IPS-NIHi7 (cell line): ENCODE measurements around the gene TRIM60.
"Not testable (repeated sequence)": the region's sequence is repeated elsewhere in the genome, so short reads cannot be mapped to it uniquely, and the experiment has no call there.

Experiments used
- DNase-seq: peaks from one replicate; pipeline ENCODE4 v3.0.0; 2012; ENCODE audit warnings: mixed read lengths; ENCODE audit errors: extremely low spot score

Gene TRIM60

DNA sequence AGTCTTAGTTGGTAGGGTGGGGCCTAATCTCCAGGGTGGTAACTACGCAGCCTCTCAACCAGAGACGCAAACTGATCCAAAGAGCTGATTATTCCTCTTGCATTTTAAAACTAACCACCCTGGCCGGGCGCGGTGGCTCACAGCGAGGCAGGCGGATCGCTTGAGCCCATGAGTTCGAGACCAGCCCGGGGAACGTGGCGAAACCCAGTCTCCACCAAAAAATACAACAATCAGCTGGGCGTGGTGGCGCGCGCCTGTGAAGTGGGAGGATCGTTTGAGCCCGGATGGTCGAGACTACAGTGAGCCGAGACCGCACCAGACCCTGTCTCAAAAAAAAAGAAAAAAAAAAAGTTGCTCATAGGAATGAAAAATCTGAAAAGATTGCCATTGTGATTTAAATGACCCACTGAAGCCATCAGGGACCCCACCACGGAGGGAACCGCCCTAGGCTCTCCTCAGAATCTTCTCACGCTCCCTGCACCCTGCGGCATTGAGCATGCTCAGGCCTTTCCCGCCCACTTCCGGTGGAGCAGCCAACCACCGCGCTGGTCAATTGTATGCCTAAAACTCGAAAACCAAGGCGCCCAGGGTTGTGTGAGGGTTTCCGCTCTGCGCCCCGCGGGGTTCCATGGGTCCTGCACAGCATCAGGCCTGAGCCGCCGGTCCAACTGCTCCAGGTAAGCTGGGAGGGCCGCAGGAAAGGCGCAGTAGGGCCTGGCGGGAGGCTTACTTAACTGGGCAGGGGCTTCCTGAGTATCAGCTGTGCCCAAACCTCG is at the start of gene TRIM60:
TSS of gene TRIM60 (plus strand) at position 564 of the 776 bp plus-strand sequence. CDS start 8,074 bp downstream, outside the sequence.
- no peak for DNase-seq

- DNase-seq: no peak
Measured at GRCh38 chr4:164989471-164989870, 42.3 kb upstream of the TRIM60 start.

GRCh38 chr4:164990786-164991185 is 41.0 kb upstream of the TRIM60 start:
- not testable (repeated sequence) for DNase-seq

DNA sequence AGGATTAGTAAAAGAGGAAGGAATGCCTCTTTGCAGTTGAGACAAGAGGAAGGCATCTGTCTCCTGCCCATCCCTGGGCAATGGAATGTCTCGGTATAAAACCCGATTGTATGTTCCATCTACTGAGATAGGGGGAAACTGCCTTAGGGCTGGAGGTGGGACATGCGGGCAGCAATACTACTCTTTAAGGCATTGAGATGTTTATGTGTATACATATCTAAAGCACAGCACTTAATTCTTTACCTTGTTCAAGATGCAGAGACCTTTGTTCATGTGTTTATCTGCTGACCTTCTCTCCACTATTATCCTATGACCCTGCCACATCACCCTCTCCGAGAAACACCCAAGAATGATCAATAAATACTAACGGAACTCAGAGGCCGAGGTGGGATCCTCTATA is 35.7 kb upstream of the TRIM60 start:
- not testable (repeated sequence) for DNase-seq

DNA sequence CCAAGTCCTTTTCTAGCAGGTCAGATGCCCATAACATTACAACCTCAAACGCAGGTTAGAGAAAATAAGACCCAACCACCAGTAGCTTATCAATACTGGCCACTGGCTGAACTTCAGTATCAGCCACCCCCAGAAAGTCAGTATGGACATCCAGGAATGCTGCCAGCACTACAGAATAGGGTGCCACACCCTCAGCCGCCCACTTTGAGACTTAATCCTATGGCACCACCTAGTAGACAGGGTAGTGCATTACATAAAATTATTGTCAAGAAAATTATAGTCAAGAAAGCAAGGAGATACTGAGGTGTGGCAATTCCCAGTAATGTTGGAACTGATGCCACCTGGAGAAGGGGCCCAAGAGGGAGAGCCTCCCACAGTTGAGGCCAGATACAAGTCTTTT is 34.5 kb upstream of the TRIM60 start:
- no peak for DNase-seq

- DNase-seq: no peak
Measured at GRCh38 chr4:164997941-164998340, 33.9 kb upstream of the TRIM60 start.

GRCh38 chr4:164998526-164999080 is 33.2 kb upstream of the TRIM60 start:
- DNase-seq: not testable (repeated sequence)

- DNase-seq: not testable (repeated sequence)
Measured at GRCh38 chr4:165001957-165002356, 29.8 kb upstream of the TRIM60 start.

GRCh38 chr4:165005352-165005925 is 26.4 kb upstream of the TRIM60 start:
- no peak for DNase-seq

GRCh38 chr4:165006456-165006855 is 25.3 kb upstream of the TRIM60 start:
- no peak for DNase-seq

GRCh38 chr4:165006886-165007285 is 24.9 kb upstream of the TRIM60 start:
- no peak for DNase-seq

DNA sequence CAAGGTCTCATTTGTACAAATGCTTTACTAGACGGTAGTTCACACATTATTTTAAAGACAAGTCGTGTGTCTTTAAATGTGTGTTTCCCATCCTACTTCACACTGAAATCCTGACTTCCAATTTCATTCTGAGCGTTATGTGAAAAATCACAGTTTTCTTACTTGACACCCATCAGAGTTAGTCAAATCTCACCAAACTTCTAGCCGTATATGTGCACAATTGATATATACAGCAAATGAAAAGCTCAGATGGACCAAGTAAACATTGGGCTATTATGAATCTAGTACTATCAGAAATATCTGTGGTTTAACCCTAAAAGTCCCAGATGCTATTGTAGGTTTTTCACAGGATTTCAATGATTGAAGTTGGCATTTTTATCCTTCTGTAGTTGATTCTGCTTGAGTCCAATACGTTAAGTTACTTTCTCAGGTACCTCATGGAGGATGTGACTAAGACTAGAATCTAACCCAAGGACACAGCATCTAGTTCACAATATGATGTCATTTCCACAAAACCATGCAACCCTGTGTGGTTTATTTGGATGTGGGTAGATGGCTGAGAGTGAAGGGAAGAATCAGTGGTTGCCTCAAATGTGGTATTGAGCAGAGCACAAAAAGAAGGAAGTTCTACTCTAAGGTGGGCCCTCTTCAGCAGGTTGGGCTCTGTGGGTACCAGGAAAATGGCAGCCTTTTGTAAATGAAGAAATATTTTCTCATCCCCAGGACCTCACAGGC is 22.1 kb upstream of the TRIM60 start:
- no peak for DNase-seq

DNA sequence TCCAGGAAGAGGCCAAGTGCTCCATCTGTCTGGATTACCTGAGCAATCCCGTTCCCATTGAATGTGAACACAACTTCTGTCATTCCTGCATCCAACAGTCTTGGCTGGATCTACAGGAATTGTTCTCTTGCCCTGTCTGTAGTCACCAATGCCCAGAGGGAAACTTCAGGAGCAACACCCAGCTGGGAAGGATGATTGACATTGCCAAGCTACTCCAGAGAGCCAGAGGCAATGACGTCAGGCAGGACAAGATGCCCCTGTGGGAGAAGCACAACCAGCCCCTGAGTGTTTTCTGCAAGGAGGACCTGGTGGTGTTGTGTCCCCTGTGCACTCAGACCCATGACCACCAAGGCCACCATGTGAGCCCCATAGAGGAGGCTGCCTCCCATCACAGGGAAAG is 21.3 kb upstream of the TRIM60 start:
- no peak for DNase-seq

DNA sequence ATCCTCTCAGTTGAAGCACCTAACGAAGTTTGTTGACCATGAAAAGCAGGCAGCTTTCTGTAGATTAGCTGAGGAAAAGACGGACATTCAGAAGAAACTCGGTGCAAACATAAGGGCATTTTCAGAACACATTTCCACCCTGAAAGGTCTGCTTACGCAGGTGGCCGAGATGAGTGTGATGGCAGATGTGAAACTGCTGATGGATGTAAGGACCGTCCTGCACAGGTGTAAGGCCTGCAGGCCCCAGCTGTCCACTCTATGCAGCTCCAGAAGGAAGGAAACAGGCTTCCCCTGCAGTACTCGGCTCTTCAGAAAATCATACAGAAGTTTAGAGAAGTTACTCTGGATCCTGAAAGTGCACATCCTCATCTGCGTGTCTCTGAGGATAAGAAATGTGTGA is 20.8 kb upstream of the TRIM60 start:
- no peak for DNase-seq

DNA sequence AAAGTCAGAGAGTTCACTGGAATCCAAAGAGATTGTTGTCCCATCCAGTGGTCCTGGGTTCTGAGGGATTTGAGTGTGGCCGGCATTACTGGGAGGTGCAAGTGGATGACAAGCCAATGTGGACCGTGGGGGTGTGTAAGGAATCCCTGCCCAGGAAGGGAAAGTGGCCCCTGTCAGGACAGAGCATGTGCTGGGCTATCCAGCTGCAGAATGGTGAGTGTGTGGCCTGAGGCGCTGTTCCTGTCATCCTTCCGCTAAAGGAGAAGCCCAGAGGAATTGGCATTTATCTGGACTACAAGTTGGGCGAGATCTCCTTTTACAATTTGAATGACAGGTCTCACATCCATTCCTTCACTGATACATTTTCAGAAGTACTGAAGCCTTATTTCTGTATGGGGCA is 20.4 kb upstream of the TRIM60 start:
- no peak for DNase-seq

GRCh38 chr4:165013691-165014090 is 18.1 kb upstream of the TRIM60 start:
- DNase-seq: no peak

DNA sequence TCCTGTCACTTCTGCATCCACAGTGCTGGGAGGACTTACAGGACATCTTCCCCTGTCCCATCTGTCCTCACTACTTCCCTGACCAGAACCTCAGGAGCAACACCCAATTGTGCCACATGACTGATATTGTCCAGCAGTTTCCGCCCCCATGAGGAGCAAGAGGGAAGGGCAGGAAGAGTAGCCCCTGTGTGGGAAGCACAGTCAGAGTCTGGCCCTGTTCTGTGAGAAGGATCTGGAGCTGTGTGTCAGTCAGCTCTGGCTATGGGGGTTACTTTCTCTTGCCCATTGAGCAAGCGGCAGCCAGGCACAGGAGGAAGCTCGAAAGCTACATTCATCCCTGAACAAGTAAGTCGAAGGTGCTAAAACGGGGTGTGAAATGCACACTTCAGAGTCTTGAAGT is 14.8 kb upstream of the TRIM60 start:
- peak; percentile 68 for DNase-seq

DNA sequence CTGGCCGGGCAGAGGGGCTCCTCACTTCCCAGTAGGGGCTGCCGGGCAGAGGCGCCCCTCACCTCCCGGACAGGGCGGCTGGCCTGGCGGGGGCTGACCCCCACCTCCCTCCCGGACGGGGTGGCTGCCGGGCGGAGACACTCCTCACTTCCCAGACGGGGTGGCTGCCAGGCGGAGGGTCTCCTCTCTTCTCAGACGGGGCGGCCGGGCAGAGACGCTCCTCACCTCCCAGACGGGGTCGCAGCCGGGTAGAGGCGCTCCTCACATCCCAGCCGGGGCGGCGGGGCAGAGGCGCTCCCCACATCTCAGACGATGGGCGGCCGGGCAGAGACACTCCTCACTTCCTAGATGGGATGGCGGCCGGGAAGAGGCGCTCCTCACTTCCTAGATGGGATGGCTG is 11.8 kb upstream of the TRIM60 start:
- not testable (repeated sequence) for DNase-seq

GRCh38 chr4:165025782-165026181 is 6.0 kb upstream of the TRIM60 start:
- DNase-seq: not testable (repeated sequence)

DNA sequence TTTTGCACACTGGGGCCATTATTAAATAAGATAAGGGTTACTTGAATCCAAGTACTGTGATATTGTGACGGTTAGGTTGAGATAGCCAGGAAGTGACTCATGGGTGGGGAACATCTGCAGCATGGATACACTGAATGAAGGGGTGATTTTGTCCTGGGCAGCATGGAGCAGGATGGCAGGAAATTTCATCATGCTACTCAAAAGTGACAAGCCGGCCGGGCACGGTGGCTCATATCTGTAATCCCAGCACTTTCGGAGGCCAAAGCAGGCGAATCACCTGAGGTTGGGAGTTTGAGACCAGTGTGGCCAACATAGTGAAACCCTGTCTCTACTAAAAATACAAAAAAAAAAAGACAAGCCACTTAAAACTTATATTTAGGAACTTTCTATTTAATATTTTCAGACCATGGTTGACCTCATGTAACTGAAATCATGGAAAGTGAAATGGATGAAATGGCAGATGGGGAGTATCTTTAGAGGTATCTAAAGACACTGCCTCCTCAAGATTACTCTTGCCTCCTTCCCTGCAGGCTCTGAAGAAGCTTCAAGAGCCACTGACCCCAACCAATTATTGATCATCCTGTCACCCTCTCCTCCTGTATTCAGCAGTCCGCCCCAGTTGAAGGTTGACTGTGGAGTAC is 3.9 kb upstream of the TRIM60 start:
- no peak for DNase-seq

DNA sequence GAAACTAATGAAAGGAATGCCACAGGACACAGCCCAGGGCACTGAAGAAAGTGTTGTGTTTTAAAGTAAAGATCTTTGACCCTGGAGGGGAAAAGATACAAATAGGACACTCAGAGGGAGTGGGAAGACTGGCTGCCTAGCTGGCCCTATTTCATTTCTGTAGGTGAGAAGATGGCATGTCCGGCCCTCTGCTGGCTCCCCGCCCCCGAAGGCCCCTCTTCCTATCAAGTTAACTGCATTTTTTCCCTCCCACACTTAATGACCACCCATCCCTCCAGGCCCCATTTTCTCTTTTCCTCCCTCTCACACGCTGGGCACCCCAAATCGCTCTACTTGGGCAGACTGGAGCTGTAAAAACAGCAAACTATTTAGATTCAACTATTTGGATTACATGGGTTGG is 16.4 kb downstream of the TRIM60 start:
- peak; percentile 44 for DNase-seq

GRCh38 chr4:165052627-165053026 is 20.8 kb downstream of the TRIM60 start:
- DNase-seq: no peak
